Endothelial cell of umbilical vein (primary cell): ENCODE results near the gene PIGV. TPM values are rescaled to one million over a fixed set of nuclear protein-coding genes. Genes with fewer than 3 reads are reported as not detected.

ENCODE experiments used
- BruUV-seq: library from RNA; stranded (reverse); fragments of 400-500 nt; replicated peaks from 2 replicates; lab custom pipeline; 2021; lab: Mats Ljungman, UMichigan
- CTCF ChIA-PET: fragments of 300-600, 350-600 bp; sonication (Branson Sonifier 250); formaldehyde crosslinking; loops from one replicate; lab custom pipeline; 2021; ENCODE audit warnings: antibody characterized with exemption, inconsistent platforms; lab: Charles Lee
- POLR2A ChIA-PET: fragments of 300-600, 350-600 bp; sonication (Branson Sonifier 250); formaldehyde crosslinking; loops from one replicate; lab custom pipeline; 2021; ENCODE audit warnings: antibody characterized with exemption, inconsistent platforms; lab: Charles Lee
- DNase-seq: peaks from one replicate; pipeline ENCODE4 v3.0.0-alpha.2; 2011; ENCODE audit warnings: low read depth, low spot score
- FAIRE-seq: peaks from 2 replicates; lab custom pipeline; 2011; peaks lifted over from hg19 to GRCh38; lab: Jason Lieb, UNC
- H2AFZ ChIP-seq: 2 replicates; pipeline ENCODE4 v1.6.0; 2012; ENCODE audit warnings: low read depth, low read length, control low read depth, inconsistent platforms
- H3K27ac ChIP-seq: 2 replicates; pipeline ENCODE4 v1.5.1; 2011; ENCODE audit warnings: low read depth, mild to moderate bottlenecking, control low read depth, low read length, moderate library complexity; ENCODE audit not compliant: insufficient read depth
- H3K27me3 ChIP-seq, 2 experiments: 2 replicates each; pipeline versions ENCODE4 v1.6.0 to v1.6.1; 2011; ENCODE audit warnings: low read length in 2 of 2, mixed read lengths in 1 of 2; ENCODE audit not compliant: control insufficient read depth in 2 of 2, insufficient read depth in 2 of 2
- H3K36me3 ChIP-seq, 2 experiments: 2 replicates in 1 of 2; 3 replicates in 1 of 2; pipeline ENCODE4 v1.5.1; 2011; ENCODE audit warnings: low read length in 2 of 2, mild to moderate bottlenecking in 1 of 2, moderate library complexity in 1 of 2; ENCODE audit not compliant: control insufficient read depth in 2 of 2, insufficient read depth in 2 of 2; ENCODE audit errors: extremely low read depth in 1 of 2
- H3K4me1 ChIP-seq: 3 replicates; pipeline ENCODE4 v1.5.1; 2011; ENCODE audit warnings: mild to moderate bottlenecking, low read length; ENCODE audit not compliant: control insufficient read depth, insufficient read depth; ENCODE audit errors: extremely low read depth
- H3K4me2 ChIP-seq: 2 replicates; pipeline ENCODE4 v1.6.1; 2011; ENCODE audit warnings: low read length, control low read depth, mixed read lengths; ENCODE audit not compliant: insufficient read depth
- H3K4me3 ChIP-seq, 3 experiments: fragments of 200-600 bp in 1 of 3; sonication (generic), shearing (Covaris generic) in 1 of 3; replicated peaks in 1 of 3; 2 replicates each; pipeline ENCODE4 v1.5.1; 2011 to 2016; ENCODE audit warnings: control low read depth in 3 of 3, low read length in 3 of 3, mild to moderate bottlenecking in 2 of 3, inconsistent platforms in 1 of 3, low read depth in 1 of 3, moderate library complexity in 1 of 3; ENCODE audit not compliant: insufficient read depth in 1 of 3
- H3K79me2 ChIP-seq: 2 replicates; pipeline ENCODE4 v1.6.0; 2012; ENCODE audit warnings: low read length, inconsistent platforms; ENCODE audit not compliant: control insufficient read depth, insufficient read depth
- H3K9ac ChIP-seq: replicated peaks from 2 replicates; pipeline ENCODE3; 2011; ENCODE audit warnings: low read length, control low read depth; ENCODE audit not compliant: insufficient read depth; ENCODE audit errors: extremely low read depth
- H3K9me1 ChIP-seq: replicated peaks from 3 replicates; pipeline ENCODE4 v1.6.0; 2011; ENCODE audit warnings: mild to moderate bottlenecking, low read length; ENCODE audit not compliant: control insufficient read depth, insufficient read depth; ENCODE audit errors: extremely low read depth
- H3K9me3 ChIP-seq: replicated peaks from 2 replicates; pipeline ENCODE4 v1.5.1; 2012; ENCODE audit warnings: low read length, inconsistent platforms; ENCODE audit not compliant: control insufficient read depth, insufficient read depth
- H4K20me1 ChIP-seq: replicated peaks from 2 replicates; pipeline ENCODE3; 2011; ENCODE audit warnings: mild to moderate bottlenecking, low read length; ENCODE audit not compliant: control insufficient read depth, insufficient read depth; ENCODE audit errors: extremely low read depth
- CTCF ChIP-seq, 2 donors: IDR thresholded peaks; 1 replicate in 1 of 2; 2 replicates in 1 of 2; pipeline ENCODE4 v1.5.1; 2011; ENCODE audit warnings: low read length in 2 of 2, mild to moderate bottlenecking in 2 of 2, moderate library complexity in 2 of 2, control low read depth in 1 of 2, inconsistent platforms in 1 of 2, low read depth in 1 of 2; ENCODE audit not compliant: insufficient read depth in 1 of 2; ENCODE audit errors: extremely low read depth in 1 of 2
- EZH2 ChIP-seq: IDR thresholded peaks from 2 replicates; pipeline ENCODE4 v1.6.1; 2012; ENCODE audit warnings: borderline replicate concordance, low read depth, mild to moderate bottlenecking, moderate library complexity, low read length, inconsistent platforms; ENCODE audit not compliant: severe bottlenecking
- FOS ChIP-seq: IDR thresholded peaks from 2 replicates; pipeline ENCODE4 v1.6.1; 2011; ENCODE audit warnings: mild to moderate bottlenecking, low read length, moderate library complexity, borderline replicate concordance; ENCODE audit not compliant: insufficient read depth
- GATA2 ChIP-seq: IDR thresholded peaks from 2 replicates; pipeline ENCODE4 v1.7.0; 2011; ENCODE audit warnings: low read depth, mild to moderate bottlenecking, moderate library complexity, mixed read lengths, low read length; ENCODE audit not compliant: insufficient read length, insufficient read depth
- JUN ChIP-seq: IDR thresholded peaks from 2 replicates; pipeline ENCODE4 v1.6.1; 2011; ENCODE audit warnings: borderline replicate concordance, low read depth; ENCODE audit not compliant: insufficient read length, insufficient read depth
- MAX ChIP-seq: IDR thresholded peaks from 2 replicates; pipeline ENCODE4 v1.6.1; 2011; ENCODE audit not compliant: insufficient read depth, insufficient read length
- MYC ChIP-seq: IDR thresholded peaks from one replicate; pipeline ENCODE4 v1.6.1; 2011; ENCODE audit warnings: mild to moderate bottlenecking, low read depth, low read length
- POLR2A ChIP-seq: IDR thresholded peaks from 2 replicates; pipeline ENCODE4 v1.6.1; 2012; ENCODE audit warnings: low read depth, mild to moderate bottlenecking, control low read depth, low read length
- POLR2AphosphoS5 ChIP-seq: IDR thresholded peaks from 2 replicates; pipeline ENCODE4 v1.6.1; 2012; ENCODE audit warnings: low read depth, mild to moderate bottlenecking, control low read depth, low read length, moderate library complexity; ENCODE audit not compliant: insufficient read depth
- dilution Hi-C: fragments of 300-500 bp; cut with MboI; formaldehyde crosslinking; loops from one replicate; pipeline ENCODE4 v1.15.0; 2019; ENCODE audit warnings: low sequenced_read_pairs; ENCODE audit not compliant: extremely low pct_ligation_motif_present
- intact Hi-C: fragments of 100-400 bp; cut with micrococcal nuclease; formaldehyde crosslinking; loops from one replicate; pipeline ENCODE4 v1.10.0; 2022
- polyA plus RNA-seq, 4 experiments: library from polyadenylated mRNA; depleted of rRNA in 3 of 4; stranded (reverse) in 3 of 4; unstranded in 1 of 4; fragments of >200 nt; gene quantifications; 2 replicates each; pipeline versions ENCODE4 v1.2.1 to v1.2.3, GENCODE V29; 2011 to 2012; ENCODE audit warnings: missing spikeins in 1 of 4
- total RNA-seq: library from RNA; stranded (reverse); gene quantifications from 2 replicates; pipeline ENCODE4 v1.2.3, GENCODE V29; 2021

Gene PIGV
- total and polyA plus RNA-seq, 2 donors (not counting 3 experiments of a cell fraction or from before 2014, with no cell fraction given), result 7.5 to 11.9 TPM

- H4K20me1 ChIP-seq, result no peaks in the 10 kb centered on the region
- intact Hi-C loops, result no loop called here
- no peaks in the 10 kb centered on the region for H3K9me3 ChIP-seq
- H3K4me3 ChIP-seq, result no peak overlapping the region
- H3K4me2 ChIP-seq, result no peak overlapping the region
- H3K9ac ChIP-seq, result no peak overlapping the region
- dilution Hi-C loops, result no loop called here
- no peaks in the 10 kb centered on the region for H3K4me1 ChIP-seq
- FAIRE-seq (no peak), DNase-seq (no peak)
- no peak overlapping the region for H3K27ac ChIP-seq
- no peak overlapping the region for H2AFZ ChIP-seq
- H3K36me3 ChIP-seq, result peaks cover 9 to 16% of the 10 kb centered on the region in 2 experiments
- CTCF ChIA-PET, result interaction anchor here (2.1 kb wide), 1 partner anchor 10 kb away, joined by 8 read pairs; no protein-coding TSS in a partner anchor
- no peaks in the 10 kb centered on the region for H3K79me2 ChIP-seq
- BruUV-seq, result no TSS peak
- POLR2A ChIA-PET, result interaction anchor here (0.6 kb wide), 1 partner anchor 1490 kb away, joined by 13 read pairs; no protein-coding TSS in a partner anchor
- TF ChIP-seq CTCF (IDR thresholded peaks at IDR 0.05; ENCODE audit: extremely low read depth in 1 of 2, insufficient read depth in 1 of 2, low read depth in 1 of 2, low read length in 2 of 2), result no peak
- no peak for TF ChIP-seq MYC
- no peak for TF ChIP-seq POLR2A
- TF ChIP-seq FOS, result no peak
- TF ChIP-seq MAX, result no peak
- no peak for TF ChIP-seq POLR2AphosphoS5
- no peak for TF ChIP-seq GATA2
- TF ChIP-seq EZH2, result no peak
- TF ChIP-seq JUN, result no peak
- no peaks in the 10 kb centered on the region for H3K27me3 ChIP-seq
- no peaks in the 10 kb centered on the region for H3K9me1 ChIP-seq
Measured at GRCh38 chr1:26839339-26839722, 51.6 kb downstream of the PIGV start.
